A549 (cell line): ENCODE data around the gene ERMARD. TPM values are rescaled to one million over a fixed set of nuclear protein-coding genes. Genes with fewer than 3 reads are reported as not detected.

ENCODE experiments used
- ATAC-seq, 2 experiments: fragments of 200-7000 bp in 1 of 2; fragments of >200 bp in 1 of 2; cut with Nextera tagmentation in 1 of 2; cut with Tn5 transposase in 1 of 2; 3 replicates each; pipeline versions ENCODE4 v1.8.0 to v1.9.1; 2018 to 2020; ENCODE audit warnings: mild to moderate bottlenecking in 1 of 2, moderate library complexity in 1 of 2
- CTCF ChIA-PET: fragments of 300-600 bp; sonication (Branson Sonifier 250); formaldehyde crosslinking; extraction: SDS; loops from one replicate; lab custom pipeline; 2021; ENCODE audit warnings: antibody characterized with exemption, inconsistent platforms; lab: Yijun Ruan, JAX
- POLR2A ChIA-PET: fragments of 350-600 bp; formaldehyde crosslinking; extraction: SDS; loops from one replicate; lab custom pipeline; 2021; ENCODE audit warnings: antibody characterized with exemption, inconsistent platforms; lab: Yijun Ruan, JAX
- DNase-seq, 2 experiments: peaks; one replicate each; pipeline versions ENCODE4 v3.0.0 to v3.0.0-alpha.2; 2011 to 2016; ENCODE audit warnings: low read depth in 1 of 2, low spot score in 1 of 2
- FAIRE-seq: peaks from 2 replicates; lab custom pipeline; 2011; peaks lifted over from hg19 to GRCh38; lab: Jason Lieb, UNC
- H3K27ac ChIP-seq, 2 experiments: fragments of >200 bp; sonication (Bioruptor Twin); formaldehyde crosslinking; 3 replicates each; pipeline ENCODE4 v1.5.1; 2016 to 2017
- H3K4me1 ChIP-seq: fragments of >200 bp; sonication (Bioruptor Twin); formaldehyde crosslinking; 3 replicates; pipeline ENCODE4 v1.6.1; 2016
- H3K4me2 ChIP-seq: fragments of >200 bp; sonication (Bioruptor Twin); formaldehyde crosslinking; 3 replicates; pipeline ENCODE4 v1.6.1; 2016
- H3K4me3 ChIP-seq: fragments of >200 bp; sonication (Bioruptor Twin); formaldehyde crosslinking; 3 replicates; pipeline ENCODE4 v1.5.1; 2016
- H3K9me3 ChIP-seq: fragments of >200 bp; sonication (Bioruptor Twin); formaldehyde crosslinking; 3 replicates; pipeline ENCODE4 v1.6.1; 2016
- BCL3 ChIP-seq: fragments of >200 bp; sonication (Bioruptor Twin); formaldehyde crosslinking; IDR thresholded peaks from 3 replicates; pipeline ENCODE4 v1.6.1; 2016
- CBX2 ChIP-seq: fragments of 200-600 bp; sonication (generic); IDR thresholded peaks from 2 replicates; pipeline ENCODE4 v1.6.1; 2016; ENCODE audit warnings: low read depth, mild to moderate bottlenecking, borderline replicate concordance
- CBX8 ChIP-seq: fragments of 200-600 bp; sonication (generic); IDR thresholded peaks from 2 replicates; pipeline ENCODE4 v1.6.1; 2016
- EHF ChIP-seq: fragments of 250-450 bp; sonication (Bioruptor Pico); IDR thresholded peaks from 2 replicates; pipeline ENCODE4 v1.5.0; 2020; ENCODE audit warnings: mild to moderate bottlenecking
- EHMT2 ChIP-seq: fragments of 200-600 bp; sonication (generic); IDR thresholded peaks from 2 replicates; pipeline ENCODE4 v1.6.1; 2016; ENCODE audit warnings: antibody characterized with exemption, low read depth, mild to moderate bottlenecking, moderate library complexity
- FOSB ChIP-seq: fragments of 250-450 bp; sonication (Bioruptor Pico); IDR thresholded peaks from 2 replicates; pipeline ENCODE4 v1.5.0; 2020; ENCODE audit warnings: mild to moderate bottlenecking, moderate library complexity
- FOSL2 ChIP-seq, 2 experiments: fragments of 450-650 bp in 1 of 2; fragments of >200 bp in 1 of 2; sonication (Bioruptor Twin) in 1 of 2; formaldehyde crosslinking; IDR thresholded peaks; 2 replicates each; pipeline versions ENCODE4 v1.5.0 to v1.6.1; 2016 to 2020; ENCODE audit warnings: mild to moderate bottlenecking in 1 of 2, moderate library complexity in 1 of 2
- HDAC2 ChIP-seq: fragments of 200-600 bp; sonication (generic); IDR thresholded peaks from 2 replicates; pipeline ENCODE4 v1.6.1; 2016
- HOXB13 ChIP-seq: fragments of 250-450 bp; sonication (Bioruptor Pico); IDR thresholded peaks from 2 replicates; pipeline ENCODE4 v1.5.0; 2020; ENCODE audit warnings: low read depth, mild to moderate bottlenecking, moderate library complexity
- JUN ChIP-seq, 2 experiments: fragments of >200 bp; sonication (Bioruptor Twin); formaldehyde crosslinking; IDR thresholded peaks; 2 replicates in 1 of 2; 3 replicates in 1 of 2; pipeline ENCODE4 v1.6.1; 2016 to 2017
- JUNB ChIP-seq: fragments of >200 bp; sonication (Bioruptor Twin); formaldehyde crosslinking; IDR thresholded peaks from 2 replicates; pipeline ENCODE4 v1.6.1; 2016
- MAZ ChIP-seq: fragments of 150-350 bp; IDR thresholded peaks from 2 replicates; pipeline ENCODE4 v1.6.1; 2014; ENCODE audit warnings: antibody characterized with exemption, low read depth, low read length, borderline replicate concordance
- NPAS2 ChIP-seq: fragments of 250-450 bp; sonication (Bioruptor Pico); IDR thresholded peaks from 2 replicates; pipeline ENCODE4 v1.8.0; 2022; ENCODE audit warnings: mild to moderate bottlenecking, moderate library complexity, borderline replicate concordance
- POLR2AphosphoS2 ChIP-seq: conservative IDR thresholded peaks from 2 replicates; pipeline ENCODE4 v1.6.1; 2012; ENCODE audit warnings: low read length, improper control_type of control experiment, inconsistent platforms
- RARB ChIP-seq: fragments of 250-450 bp; sonication (Bioruptor Pico); IDR thresholded peaks from 2 replicates; pipeline ENCODE4 v1.8.0; 2021; ENCODE audit warnings: mild to moderate bottlenecking, moderate library complexity
- SREBF2 ChIP-seq: fragments of 450-650 bp; IDR thresholded peaks from 2 replicates; pipeline ENCODE4 v1.6.1; 2014; ENCODE audit warnings: mild to moderate bottlenecking, moderate library complexity
- TP53 ChIP-seq: fragments of 250-450 bp; sonication (Bioruptor Pico); IDR thresholded peaks from 2 replicates; pipeline ENCODE4 v1.5.0; 2021; ENCODE audit warnings: mild to moderate bottlenecking, moderate library complexity
- ZFP36 ChIP-seq: fragments of 450-650 bp; IDR thresholded peaks from 2 replicates; pipeline ENCODE4 v1.6.1; 2014; ENCODE audit warnings: borderline replicate concordance; ENCODE audit not compliant: partially characterized antibody
- ZNF302 ChIP-seq: fragments of 250-450 bp; sonication (Bioruptor Pico); IDR thresholded peaks from 2 replicates; pipeline ENCODE4 v1.9.0; 2021; ENCODE audit warnings: inconsistent platforms, mild to moderate bottlenecking, moderate library complexity
- WGBS: methylation state at CpG from one replicate; pipeline ENCODE4 v1.1.6; 2017; ENCODE audit errors: missing lambda C conversion rate; 5-methylcytosine and 5-hydroxymethylcytosine counted together
- polyA plus RNA-seq, 4 experiments: library from polyadenylated mRNA; depleted of rRNA in 3 of 4; stranded (reverse); fragments of >200 nt; fragmentation: RNase III in 1 of 4; extraction: RNeasy Plus Mini Kit Qiagen cat#74134 plus additional on column Dnase treatment in 1 of 4; gene quantifications; 2 replicates in 3 of 4; 3 replicates in 1 of 4; pipeline ENCODE4 v1.2.3, GENCODE V29; 2011 to 2017
- TF ChIP-seq, protein P1 (sequence below): fragments of 150-350 bp; IDR thresholded peaks from 2 replicates; pipeline ENCODE4 v1.6.1; 2014; ENCODE audit warnings: low read depth, mild to moderate bottlenecking, low read length
- TF ChIP-seq, protein P2 (sequence below): fragments of 250-450 bp; sonication (Bioruptor Pico); IDR thresholded peaks from 2 replicates; pipeline ENCODE4 v1.5.0; 2021; ENCODE audit warnings: mild to moderate bottlenecking, moderate library complexity, borderline replicate concordance
- TF ChIP-seq, protein P3 (sequence below): IDR thresholded peaks from 2 replicates; pipeline ENCODE4 v1.6.1; 2012; ENCODE audit warnings: low read depth, borderline replicate concordance
- TF ChIP-seq, protein P4 (sequence below): fragments of >200 bp; sonication (Bioruptor Twin); formaldehyde crosslinking; IDR thresholded peaks from 2 replicates; pipeline ENCODE4 v1.6.1; 2016

Gene ERMARD
- polyA plus RNA-seq, 2 of the 4 experiments (the other 2 are of a cell fraction) = 8.5 to 22.5 TPM

DNA sequence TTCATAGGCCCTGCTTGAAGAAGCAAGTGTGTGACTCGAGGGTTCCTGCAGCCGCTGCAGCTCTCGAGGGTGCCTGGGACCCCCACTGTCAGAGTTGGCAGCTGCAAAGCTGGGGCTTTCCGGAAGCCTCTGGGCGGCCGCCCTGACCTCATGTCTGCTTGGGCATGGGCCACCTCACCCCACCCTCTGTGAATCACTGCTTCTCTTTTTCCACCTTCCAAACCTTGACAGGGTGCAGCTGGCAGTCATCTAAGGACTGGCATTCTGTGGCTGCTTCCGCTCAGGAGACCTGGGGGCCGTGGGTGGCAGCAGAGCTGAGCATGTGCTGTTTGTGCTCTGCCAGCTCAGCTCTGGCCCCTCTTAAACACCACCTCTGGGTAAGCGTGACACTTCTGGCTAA, 32.0 kb downstream of the ERMARD start (continued):
- TF ChIP-seq, protein P1, sequence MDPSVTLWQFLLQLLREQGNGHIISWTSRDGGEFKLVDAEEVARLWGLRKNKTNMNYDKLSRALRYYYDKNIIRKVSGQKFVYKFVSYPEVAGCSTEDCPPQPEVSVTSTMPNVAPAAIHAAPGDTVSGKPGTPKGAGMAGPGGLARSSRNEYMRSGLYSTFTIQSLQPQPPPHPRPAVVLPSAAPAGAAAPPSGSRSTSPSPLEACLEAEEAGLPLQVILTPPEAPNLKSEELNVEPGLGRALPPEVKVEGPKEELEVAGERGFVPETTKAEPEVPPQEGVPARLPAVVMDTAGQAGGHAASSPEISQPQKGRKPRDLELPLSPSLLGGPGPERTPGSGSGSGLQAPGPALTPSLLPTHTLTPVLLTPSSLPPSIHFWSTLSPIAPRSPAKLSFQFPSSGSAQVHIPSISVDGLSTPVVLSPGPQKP = no peak
- TF ChIP-seq MAZ (no peak), JUN (IDR thresholded peaks at IDR 0.05) (no peak)

GRCh38 chr6:169783971-169784820, 32.8 kb downstream of the ERMARD start:
- H3K4me1 ChIP-seq = no peaks in the 10 kb centered on the region
- ChIA-PET CTCF (no interaction called here), POLR2A (no interaction called here)
- no peak overlapping the region for H3K4me3 ChIP-seq
- no peak for DNase-seq
- no peak overlapping the region for H3K27ac ChIP-seq
- no peak overlapping the region for H3K4me2 ChIP-seq
- WGBS = 92% methylated on average over 17 of the region's 23 CpGs
- no peaks in the 10 kb centered on the region for H3K9me3 ChIP-seq
- ATAC-seq = no peak
- no peak for TF ChIP-seq JUNB
- no peak for TF ChIP-seq POLR2AphosphoS2
- no peak for TF ChIP-seq ZFP36
- no peak for TF ChIP-seq BCL3
- TF ChIP-seq, protein P2, sequence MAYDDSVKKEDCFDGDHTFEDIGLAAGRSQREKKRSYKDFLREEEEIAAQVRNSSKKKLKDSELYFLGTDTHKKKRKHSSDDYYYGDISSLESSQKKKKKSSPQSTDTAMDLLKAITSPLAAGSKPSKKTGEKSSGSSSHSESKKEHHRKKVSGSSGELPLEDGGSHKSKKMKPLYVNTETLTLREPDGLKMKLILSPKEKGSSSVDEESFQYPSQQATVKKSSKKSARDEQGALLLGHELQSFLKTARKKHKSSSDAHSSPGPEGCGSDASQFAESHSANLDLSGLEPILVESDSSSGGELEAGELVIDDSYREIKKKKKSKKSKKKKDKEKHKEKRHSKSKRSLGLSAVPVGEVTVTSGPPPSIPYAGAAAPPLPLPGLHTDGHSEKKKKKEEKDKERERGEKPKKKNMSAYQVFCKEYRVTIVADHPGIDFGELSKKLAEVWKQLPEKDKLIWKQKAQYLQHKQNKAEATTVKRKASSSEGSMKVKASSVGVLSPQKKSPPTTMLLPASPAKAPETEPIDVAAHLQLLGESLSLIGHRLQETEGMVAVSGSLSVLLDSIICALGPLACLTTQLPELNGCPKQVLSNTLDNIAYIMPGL = no peak
- no peak for TF ChIP-seq FOSB (CRISPR knock-in tag)
- no peak for TF ChIP-seq CBX2
- no peak for TF ChIP-seq MAZ
- no peak for TF ChIP-seq EHMT2
- TF ChIP-seq TP53 = no peak
- TF ChIP-seq HOXB13 (CRISPR knock-in tag) = no peak
- TF ChIP-seq, all 56 proteins: peak for 0
- FAIRE-seq = no peak

DNA sequence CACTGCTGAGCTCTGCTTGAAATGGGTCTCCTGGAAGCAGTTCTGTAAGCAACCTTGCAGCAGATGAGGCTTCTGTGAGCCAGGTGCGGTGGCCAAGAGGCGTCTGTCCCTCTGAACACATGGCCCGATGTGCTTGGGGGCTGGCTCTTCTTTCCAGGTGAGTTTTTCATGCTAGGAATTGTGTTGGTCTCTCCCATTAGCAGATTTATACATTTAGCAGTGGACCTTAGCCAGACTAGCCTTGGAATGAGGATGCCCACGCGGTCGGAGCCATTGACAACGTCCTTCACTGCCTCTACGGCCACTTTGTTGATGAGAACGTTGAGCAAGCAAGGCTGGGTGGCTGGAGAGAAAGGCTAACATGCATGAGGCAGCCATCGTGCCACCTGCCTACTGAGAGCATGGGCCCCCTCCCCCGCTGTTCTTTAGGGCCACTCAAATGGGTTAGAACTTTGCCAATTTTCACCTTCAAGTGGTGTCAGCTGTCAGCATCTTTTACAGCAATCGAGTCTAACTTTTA, 33.5 kb downstream of the ERMARD start:
- ChIA-PET CTCF (no interaction called here), POLR2A (no interaction called here)
- 0 out of 3 replicates have a peak, but pooled peaks cover 5% of the 10 kb centered on the region for H3K4me1 ChIP-seq
- DNase-seq (no peak), FAIRE-seq (no peak), ATAC-seq (no peak)
- H3K27ac ChIP-seq = no peak overlapping the region
- 50% methylated on average over 7 of the region's 12 CpGs for WGBS
- H3K4me2 ChIP-seq = no peak overlapping the region
- H3K9me3 ChIP-seq = no peaks in the 10 kb centered on the region
- H3K4me3 ChIP-seq = no peak overlapping the region
- TF ChIP-seq JUNB (no peak), HDAC2 (no peak), SREBF2 (no peak), ZNF302 (CRISPR knock-in tag) (no peak), ZFP36 (no peak), CBX8 (no peak), NPAS2 (CRISPR knock-in tag) (no peak), FOSL2 (IDR thresholded peaks at IDR 0.05) (no peak), FOSL2 (CRISPR knock-in tag; IDR thresholded peaks at IDR 0.05) (no peak), RARB (CRISPR knock-in tag) (no peak), EHF (no peak)
- TF ChIP-seq, protein P3, sequence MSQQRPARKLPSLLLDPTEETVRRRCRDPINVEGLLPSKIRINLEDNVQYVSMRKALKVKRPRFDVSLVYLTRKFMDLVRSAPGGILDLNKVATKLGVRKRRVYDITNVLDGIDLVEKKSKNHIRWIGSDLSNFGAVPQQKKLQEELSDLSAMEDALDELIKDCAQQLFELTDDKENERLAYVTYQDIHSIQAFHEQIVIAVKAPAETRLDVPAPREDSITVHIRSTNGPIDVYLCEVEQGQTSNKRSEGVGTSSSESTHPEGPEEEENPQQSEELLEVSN = no peak
- TF ChIP-seq, protein P4, sequence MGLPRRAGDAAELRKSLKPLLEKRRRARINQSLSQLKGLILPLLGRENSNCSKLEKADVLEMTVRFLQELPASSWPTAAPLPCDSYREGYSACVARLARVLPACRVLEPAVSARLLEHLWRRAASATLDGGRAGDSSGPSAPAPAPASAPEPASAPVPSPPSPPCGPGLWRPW = no peak
- TF ChIP-seq, protein P1 = no peak
